PC-9 (cell line): ENCODE results near the gene G2E3. TPM values are rescaled to one million over a fixed set of nuclear protein-coding genes. Genes with fewer than 3 reads are reported as not detected.
"Not testable (repeated sequence)": the region's sequence is repeated elsewhere in the genome, so short reads cannot be mapped to it uniquely, and the experiment has no call there.

Experiments used
- BruUV-seq: library from RNA; stranded (reverse); fragments of 400-500 nt; replicated peaks from 2 replicates; lab custom pipeline; 2021; lab: Mats Ljungman, UMichigan
- CTCF ChIA-PET: fragments of 300-600 bp; sonication (Branson Sonifier 250); formaldehyde crosslinking; loops from one replicate; lab custom pipeline; 2022; ENCODE audit warnings: antibody characterized with exemption; lab: Charles Lee
- POLR2A ChIA-PET: fragments of 300-600 bp; sonication (Branson Sonifier 250); formaldehyde crosslinking; loops from one replicate; lab custom pipeline; 2022; ENCODE audit warnings: antibody characterized with exemption; ENCODE audit not compliant: unreplicated experiment; lab: Charles Lee
- DNase-seq, 2 experiments: peaks; one replicate each; pipeline versions ENCODE4 v3.0.0 to v3.0.0-alpha.2; 2015 to 2022; ENCODE audit warnings: mixed read lengths in 1 of 2
- H2AFZ ChIP-seq: fragments of 200-600 bp; sonication (generic); 2 replicates; pipeline ENCODE4 v1.8.1; 2017; ENCODE audit warnings: antibody characterized with exemption
- H3F3A ChIP-seq: fragments of 200-600 bp; sonication (generic); 2 replicates; pipeline ENCODE4 v1.8.1; 2017; ENCODE audit warnings: antibody characterized with exemption, mild to moderate bottlenecking, low read depth; ENCODE audit not compliant: insufficient read depth
- H3K27ac ChIP-seq: fragments of 200-600 bp; sonication (generic); 2 replicates; pipeline ENCODE4 v1.6.1; 2016; ENCODE audit warnings: mixed run types
- H3K27me3 ChIP-seq: fragments of 200-600 bp; sonication (generic); 2 replicates; pipeline ENCODE4 v1.6.1; 2016; ENCODE audit warnings: low read depth, mixed run types; ENCODE audit not compliant: insufficient read depth
- H3K36me3 ChIP-seq: fragments of 200-600 bp; sonication (generic); 2 replicates; pipeline ENCODE4 v1.6.1; 2016; ENCODE audit warnings: low read depth, mixed run types
- H3K4me1 ChIP-seq: fragments of 200-600 bp; sonication (generic); replicated peaks from 2 replicates; pipeline ENCODE4 v1.6.1; 2016; ENCODE audit warnings: mixed run types; ENCODE audit not compliant: insufficient read depth
- H3K4me2 ChIP-seq: fragments of 200-600 bp; sonication (generic); 2 replicates; pipeline ENCODE4 v1.6.1; 2017; ENCODE audit warnings: mixed run types
- H3K4me3 ChIP-seq: fragments of 200-600 bp; sonication (generic); 2 replicates; pipeline ENCODE4 v1.6.1; 2016; ENCODE audit warnings: mixed run types
- H3K79me2 ChIP-seq: fragments of 200-600 bp; sonication (generic); 2 replicates; pipeline ENCODE4 v1.6.1; 2017; ENCODE audit warnings: low read depth, mixed run types
- H3K9me2 ChIP-seq: fragments of 200-600 bp; sonication (generic); 2 replicates; pipeline ENCODE4 v1.8.1; 2017; ENCODE audit warnings: mild to moderate bottlenecking; ENCODE audit not compliant: insufficient read depth
- H3K9me3 ChIP-seq: fragments of 200-600 bp; sonication (generic); 2 replicates; pipeline ENCODE4 v1.8.1; 2016; ENCODE audit warnings: low read depth; ENCODE audit not compliant: insufficient read depth
- H4K20me1 ChIP-seq: fragments of 200-600 bp; sonication (generic); 2 replicates; pipeline ENCODE4 v1.8.1; 2017; ENCODE audit not compliant: insufficient read depth
- CTCF ChIP-seq: fragments of 200-600 bp; sonication (generic); conservative IDR thresholded peaks from 2 replicates; pipeline ENCODE4 v1.6.1; 2017; ENCODE audit warnings: mixed run types, antibody characterized with exemption, mild to moderate bottlenecking, moderate library complexity
- EZH2 ChIP-seq: fragments of 200-600 bp; sonication (generic); IDR thresholded peaks from 2 replicates; pipeline ENCODE4 v1.8.0; 2017; ENCODE audit warnings: antibody characterized with exemption, low read depth
- intact Hi-C: fragments of 100-400 bp; cut with micrococcal nuclease; formaldehyde crosslinking; loops from one replicate; pipeline ENCODE4 v1.10.0; 2022; ENCODE audit not compliant: unreplicated experiment
- total RNA-seq: library from RNA; stranded (reverse); gene quantifications from 2 replicates; pipeline ENCODE4 v1.2.3, GENCODE V29; 2021

G2E3 gene
- total RNA-seq, 1 experiment from 2014 or later, result 28.0 TPM

GRCh38 chr14:30573226-30573814 lies 14.4 kb downstream of the G2E3 start:
- Histone ChIP-seq H3K36me3 (no peaks in the 10 kb centered on the region), H2AFZ (no peak overlapping the region), H4K20me1 (peaks cover 5% of the 10 kb centered on the region; the same call in 1 of the 2 replicates), H3K4me3 (no peak overlapping the region), H3K9me3 (no peaks in the 10 kb centered on the region), H3K79me2 (peaks cover 100% of the 10 kb centered on the region), H3K27me3 (no peaks in the 10 kb centered on the region), H3F3A (no peaks in the 10 kb centered on the region), H3K9me2 (no peaks in the 10 kb centered on the region), H3K4me2 (no peak overlapping the region), H3K27ac (no peak overlapping the region), H3K4me1 (no peaks in the 10 kb centered on the region)
- ChIA-PET POLR2A (no interaction called here), CTCF (no interaction called here)
- BruUV-seq, result no TSS peak
- TF ChIP-seq CTCF (no peak), EZH2 (no peak)
- no peak for DNase-seq
- intact Hi-C loops, result no loop called here

GRCh38 chr14:30573966-30574365 lies 15.0 kb downstream of the G2E3 start:
- Histone ChIP-seq H3K27ac (no peak overlapping the region), H3K27me3 (no peaks in the 10 kb centered on the region), H4K20me1 (peaks cover 5% of the 10 kb centered on the region; the same call in 1 of the 2 replicates), H3K9me2 (no peaks in the 10 kb centered on the region), H3K4me3 (no peak overlapping the region), H3K4me2 (no peak overlapping the region), H3K79me2 (peaks cover 100% of the 10 kb centered on the region), H3K9me3 (no peaks in the 10 kb centered on the region), H2AFZ (no peak overlapping the region), H3K36me3 (no peaks in the 10 kb centered on the region), H3K4me1 (no peaks in the 10 kb centered on the region), H3F3A (no peaks in the 10 kb centered on the region)
- no peak for DNase-seq
- ChIA-PET POLR2A (no interaction called here), CTCF (no interaction called here)
- no TSS peak for BruUV-seq
- TF ChIP-seq EZH2 (no peak), CTCF (no peak)
- intact Hi-C loops, result no loop called here

- H3K36me3 ChIP-seq, BruUV-seq, H3K4me3 ChIP-seq, CTCF ChIA-PET, intact Hi-C loops, DNase-seq, H3K27me3 ChIP-seq, H3K27ac ChIP-seq, H3K4me1 ChIP-seq, H3K9me2 ChIP-seq, H3K9me3 ChIP-seq, H4K20me1 ChIP-seq, H3K4me2 ChIP-seq, H3F3A ChIP-seq, H2AFZ ChIP-seq, POLR2A ChIA-PET: not testable (repeated sequence)
- peaks cover 100% of the 10 kb centered on the region for H3K79me2 ChIP-seq
Measured at GRCh38 chr14:30574777-30575176, 15.8 kb downstream of the G2E3 start.

- H3K4me1 ChIP-seq, H3F3A ChIP-seq, DNase-seq, H3K9me2 ChIP-seq, CTCF ChIA-PET, H3K4me3 ChIP-seq, H3K4me2 ChIP-seq, POLR2A ChIA-PET, H3K9me3 ChIP-seq, H3K27me3 ChIP-seq, H3K36me3 ChIP-seq, H2AFZ ChIP-seq, H3K27ac ChIP-seq, H4K20me1 ChIP-seq, BruUV-seq, intact Hi-C loops: not testable (repeated sequence)
- peaks cover 100% of the 10 kb centered on the region for H3K79me2 ChIP-seq
Measured at GRCh38 chr14:30576333-30576732, 17.4 kb downstream of the G2E3 start.
